Naive B cell (primary cell): ENCODE data around the gene CENPF. TPM values are rescaled to one million over a fixed set of nuclear protein-coding genes. Genes with fewer than 3 reads are reported as not detected.
"Not testable (repeated sequence)": the region's sequence is repeated elsewhere in the genome, so short reads cannot be mapped to it uniquely, and the experiment has no call there.

ENCODE experiments used
- ATAC-seq, 2 donors: fragments of 150-1000 bp; cut with Tn5 transposase; 2 replicates each; pipeline ENCODE4 v1.10.0; 2021; ENCODE audit warnings: low read depth in 2 of 2, mild to moderate bottlenecking in 2 of 2, moderate library complexity in 2 of 2
- DNase-seq: peaks from one replicate; pipeline ENCODE4 v3.0.0; 2022
- H3K27ac Mint-ChIP-seq, 6 donors: one replicate each; pipeline ENCODE4 v1.8.0; 2020 to 2022; ENCODE audit warnings: mild to moderate bottlenecking in 6 of 6, mixed read lengths in 6 of 6, moderate library complexity in 5 of 6, inconsistent platforms in 2 of 6
- H3K27me3 Mint-ChIP-seq, 3 donors: one replicate each; pipeline ENCODE4 v1.8.0; 2021 to 2022; ENCODE audit warnings: mixed read lengths in 3 of 3, mild to moderate bottlenecking in 1 of 3
- H3K36me3 Mint-ChIP-seq, 2 donors: one replicate each; pipeline ENCODE4 v1.8.0; 2020 to 2022; ENCODE audit warnings: mixed read lengths in 2 of 2, inconsistent platforms in 1 of 2, mild to moderate bottlenecking in 1 of 2
- H3K4me1 Mint-ChIP-seq, 3 donors: one replicate each; pipeline ENCODE4 v1.8.0; 2020 to 2022; ENCODE audit warnings: mixed read lengths in 3 of 3, inconsistent platforms in 1 of 3, mild to moderate bottlenecking in 1 of 3, moderate library complexity in 1 of 3
- H3K4me3 Mint-ChIP-seq, 8 donors: one replicate each; pipeline ENCODE4 v1.8.0; 2020 to 2022; ENCODE audit warnings: mild to moderate bottlenecking in 8 of 8, mixed read lengths in 8 of 8, moderate library complexity in 8 of 8, inconsistent platforms in 2 of 8
- H3K9me3 Mint-ChIP-seq, 7 donors: one replicate each; pipeline ENCODE4 v1.8.0; 2020 to 2022; ENCODE audit warnings: mixed read lengths in 7 of 7, mild to moderate bottlenecking in 5 of 7, inconsistent platforms in 2 of 7, moderate library complexity in 1 of 7
- polyA plus RNA-seq, 6 donors: library from polyadenylated mRNA; unstranded; fragments of 300-500 nt; fragmentation: Illumina TruSeq; gene quantifications; one replicate each; pipeline ENCODE4 v1.2.3, GENCODE V29; 2021; ENCODE audit warnings: low read depth in 6 of 6

The CENPF gene
- polyA plus RNA-seq, 6 donors from 2014 or later, result 0.18 to 0.64 (median 0.38) TPM; not detected in 2

DNA sequence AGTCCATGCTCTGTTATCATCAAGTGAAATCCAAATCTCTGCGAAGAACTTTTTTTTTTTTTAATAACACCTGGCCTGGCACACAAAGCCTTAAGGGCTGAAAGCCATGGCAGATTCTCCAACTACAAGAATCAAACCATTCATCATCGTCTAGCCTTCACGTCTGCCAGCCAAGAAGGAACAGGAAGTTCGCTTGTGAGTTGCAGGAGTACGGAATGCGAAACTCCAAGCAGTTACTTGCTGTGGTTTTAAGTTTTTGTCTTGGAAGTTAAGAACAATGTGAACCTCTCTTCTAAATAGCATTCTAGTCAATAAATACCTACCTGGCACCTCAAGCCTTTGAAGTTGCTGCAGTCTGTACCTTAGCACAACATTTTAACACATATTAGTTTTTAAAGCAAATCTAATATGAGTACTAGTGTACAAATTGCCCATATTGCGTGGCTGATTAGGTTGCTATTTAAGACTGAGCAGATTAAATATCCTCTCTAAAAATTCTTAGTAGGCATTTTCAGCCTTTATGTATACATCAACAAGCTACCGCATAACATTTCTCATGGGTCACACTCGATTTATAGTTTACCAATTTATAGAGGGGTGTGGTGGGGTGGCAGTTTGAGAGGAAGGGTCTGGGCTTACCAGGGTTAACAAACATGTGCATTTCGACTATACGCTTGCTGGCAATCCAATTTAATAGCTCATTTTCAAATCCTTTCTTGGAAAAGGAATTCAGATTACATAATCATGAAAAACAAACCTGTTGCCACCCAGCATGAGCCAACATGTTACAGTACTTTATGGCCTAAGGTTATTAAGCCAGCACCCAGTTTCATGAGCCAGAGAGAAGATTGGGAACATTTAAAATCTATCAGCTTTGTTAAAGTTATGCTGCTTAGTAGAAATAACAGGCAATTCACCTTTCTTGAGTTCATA is 29.3 kb upstream of the CENPF start:
- DNase-seq (no peak), ATAC-seq (no peak)
- H3K27me3 Mint-ChIP-seq, result peaks cover 8 to 28% (median 12%) of the 10 kb centered on the region in 3 donors
- H3K4me1 Mint-ChIP-seq, result no peaks in the 10 kb centered on the region
- H3K27ac Mint-ChIP-seq, result no peak overlapping the region
- no peak overlapping the region for H3K4me3 Mint-ChIP-seq
- H3K9me3 Mint-ChIP-seq, result peaks cover 11 to 40% (median 23%) of the 10 kb centered on the region in 7 donors
- H3K36me3 Mint-ChIP-seq, result peaks cover 11 to 13% of the 10 kb centered on the region in 2 donors

DNA sequence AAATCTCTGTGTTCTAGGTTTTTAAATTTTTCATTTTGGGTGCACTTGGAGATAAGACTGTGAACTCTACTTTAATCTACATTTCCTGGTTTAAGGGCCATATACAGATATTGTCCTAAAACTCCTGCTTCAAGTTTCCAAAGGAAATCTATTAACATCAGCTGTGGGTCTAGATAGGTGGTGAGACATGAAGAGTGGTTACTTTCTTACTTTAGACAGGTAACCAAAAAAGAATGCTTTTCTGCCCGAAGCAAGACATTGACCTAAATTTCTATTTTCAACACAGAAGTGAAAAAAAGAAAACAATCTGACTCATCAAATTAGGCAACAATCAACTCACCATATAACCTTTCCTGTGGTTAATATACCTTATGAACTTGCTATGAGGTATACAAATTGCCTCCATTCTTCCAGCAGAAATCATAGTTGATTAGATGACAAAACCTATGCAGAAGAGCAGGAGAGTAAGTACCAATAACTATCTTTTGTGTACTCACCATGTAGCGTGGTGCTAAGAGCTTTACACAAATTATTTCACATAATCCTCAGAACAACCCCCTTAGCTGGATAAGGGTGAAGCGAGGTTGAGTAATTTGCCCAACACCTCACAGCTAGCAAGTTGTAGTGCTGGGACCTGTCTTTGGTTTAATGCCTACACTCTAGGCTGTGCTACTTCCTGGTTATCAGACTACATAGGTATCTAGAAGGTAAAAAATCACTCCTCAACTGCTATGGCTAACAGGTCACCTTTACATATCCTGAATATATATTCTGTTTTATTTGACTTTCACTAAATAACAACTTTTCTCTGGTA is 28.2 kb upstream of the CENPF start:
- Mint-ChIP-seq H3K9me3 (peaks cover 7 to 40% (median 23%) of the 10 kb centered on the region in 7 donors), H3K27me3 (peaks cover 4 to 16% (median 5%) of the 10 kb centered on the region in 3 donors)

DNA sequence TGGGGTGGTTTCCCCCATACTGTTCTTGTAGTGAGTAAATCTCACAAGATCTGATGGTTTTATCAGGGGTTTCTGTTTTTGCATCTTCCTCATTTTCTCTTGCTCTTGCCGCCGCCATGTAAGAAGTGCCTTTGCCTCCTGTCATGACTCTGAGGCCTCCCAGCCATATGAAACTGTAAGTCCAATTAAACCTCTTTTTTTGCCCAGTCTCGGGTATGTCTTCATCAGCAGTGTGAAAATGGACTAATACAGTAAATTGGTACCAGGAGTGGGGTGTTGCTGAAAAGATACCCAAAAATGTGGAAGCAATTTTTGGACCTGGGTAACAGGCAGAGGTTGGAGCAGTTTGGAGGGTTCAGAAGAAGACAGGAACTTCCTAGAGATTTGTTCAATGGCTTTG is 26.9 kb upstream of the CENPF start:
- H3K4me3 Mint-ChIP-seq, H3K4me1 Mint-ChIP-seq, ATAC-seq, DNase-seq, H3K27ac Mint-ChIP-seq, H3K27me3 Mint-ChIP-seq: not testable (repeated sequence)
- peaks cover 11 to 13% of the 10 kb centered on the region in 2 donors for H3K36me3 Mint-ChIP-seq
- peaks cover 7 to 40% (median 23%) of the 10 kb centered on the region in 7 donors for H3K9me3 Mint-ChIP-seq

More for the DNA sequence above, 28.2 kb upstream of the CENPF start:
- peaks cover 11 to 13% of the 10 kb centered on the region in 2 donors for H3K36me3 Mint-ChIP-seq
- H3K4me3 Mint-ChIP-seq, result no peak overlapping the region
- peaks cover under 1 to 5% (median 4%) of the 10 kb centered on the region in 3 donors for H3K4me1 Mint-ChIP-seq
- H3K27ac Mint-ChIP-seq, result no peak overlapping the region
- ATAC-seq, result no peak
- no peak for DNase-seq

DNA sequence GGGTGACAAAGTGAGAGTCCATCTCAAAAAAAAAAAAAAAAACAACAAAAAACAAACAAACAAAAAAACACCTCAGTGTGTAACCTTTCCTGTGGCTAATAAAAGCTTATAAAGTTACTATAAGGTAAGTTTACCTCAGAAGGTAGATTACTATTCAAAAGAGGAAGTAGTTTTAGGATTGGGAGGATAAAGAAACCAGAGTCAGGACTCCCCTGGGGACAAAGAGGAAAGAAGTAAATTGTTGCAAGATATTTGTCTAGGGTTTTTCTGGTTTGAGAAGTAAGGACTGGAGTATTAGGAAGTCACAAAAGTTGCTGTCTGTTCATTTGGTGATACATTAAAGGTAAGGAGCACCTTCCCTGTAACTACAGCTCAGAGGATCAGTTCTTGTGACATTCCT is 23.8 kb upstream of the CENPF start:
- peaks cover 5 to 15% (median 7%) of the 10 kb centered on the region in 3 donors for H3K27me3 Mint-ChIP-seq
- ATAC-seq (peak; percentile 55), DNase-seq (peak; percentile 14)
- H3K36me3 Mint-ChIP-seq, result peaks cover 11 to 13% of the 10 kb centered on the region in 2 donors
- no peak overlapping the region for H3K27ac Mint-ChIP-seq
- no peak overlapping the region for H3K4me3 Mint-ChIP-seq
- H3K9me3 Mint-ChIP-seq, result peaks cover 7 to 40% (median 21%) of the 10 kb centered on the region in 7 donors
- H3K4me1 Mint-ChIP-seq, result peaks cover 4 to 5% (median 4%) of the 10 kb centered on the region in 3 donors

DNA sequence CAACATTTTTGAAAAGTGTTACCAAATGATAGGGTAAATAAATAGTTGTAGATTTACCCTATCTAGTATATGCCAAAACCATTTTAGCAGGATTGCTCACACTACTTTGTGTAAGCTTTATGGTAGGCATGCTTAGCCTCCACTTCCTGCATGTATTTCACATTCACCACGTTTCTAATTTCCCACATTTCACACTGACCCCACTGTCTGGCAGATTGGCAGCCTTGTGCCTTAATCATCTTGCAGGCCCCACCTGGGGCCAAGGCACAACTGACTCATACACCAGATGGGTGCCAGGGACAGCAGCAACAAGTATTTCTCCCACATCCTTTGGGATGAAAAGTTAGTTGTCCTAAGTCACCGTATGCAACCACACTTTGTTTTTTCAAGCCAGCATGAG is 21.2 kb upstream of the CENPF start:
- peaks cover 13 to 19% (median 16%) of the 10 kb centered on the region in 3 donors for H3K27me3 Mint-ChIP-seq
- peaks cover 0 to 15% (median 5%) of the 10 kb centered on the region in 7 donors for H3K9me3 Mint-ChIP-seq
- H3K36me3 Mint-ChIP-seq, result peaks cover 0 to 1% of the 10 kb centered on the region in 2 donors
- H3K4me3 Mint-ChIP-seq, result no peak overlapping the region
- peaks cover 4 to 5% (median 4%) of the 10 kb centered on the region in 3 donors for H3K4me1 Mint-ChIP-seq
- no peak overlapping the region for H3K27ac Mint-ChIP-seq
- ATAC-seq, result no peak
- no peak for DNase-seq

DNA sequence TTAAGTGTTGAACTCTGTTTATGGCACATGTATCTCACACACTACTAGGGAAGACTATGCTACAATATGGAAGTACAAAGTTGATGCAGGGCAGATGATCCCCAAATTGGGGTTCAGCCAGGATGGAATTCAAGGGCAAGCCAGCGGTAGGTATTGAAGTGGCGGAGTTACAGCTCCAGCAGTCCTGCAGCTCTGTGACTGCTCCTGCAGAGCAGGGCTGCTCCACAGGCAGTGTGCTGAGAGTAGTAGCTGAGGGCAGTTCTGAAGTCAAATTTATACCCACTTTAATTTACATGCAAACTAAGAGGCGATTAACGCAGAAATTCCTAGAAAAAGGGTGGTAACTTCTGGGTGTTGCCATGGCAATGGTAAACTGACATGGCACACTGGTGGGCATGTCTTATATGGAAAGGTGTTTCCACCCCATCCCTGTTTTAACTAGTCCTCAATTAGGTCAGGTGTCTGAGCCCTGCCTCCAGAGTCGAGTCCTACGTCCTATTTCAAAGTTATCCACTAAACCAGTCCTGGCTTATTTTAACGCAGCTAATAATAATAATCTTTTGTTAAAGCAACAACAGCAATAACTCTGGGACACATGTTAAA is 20.6 kb upstream of the CENPF start:
- Mint-ChIP-seq H3K4me3 (no peak overlapping the region), H3K9me3 (peaks cover 0 to 9% (median 3%) of the 10 kb centered on the region in 7 donors), H3K27me3 (peaks cover 16 to 19% (median 16%) of the 10 kb centered on the region in 3 donors), H3K4me1 (peaks cover 4 to 5% (median 4%) of the 10 kb centered on the region in 3 donors), H3K36me3 (no peaks in the 10 kb centered on the region), H3K27ac (no peak overlapping the region)
- no peak for DNase-seq
- ATAC-seq, result no peak

DNA sequence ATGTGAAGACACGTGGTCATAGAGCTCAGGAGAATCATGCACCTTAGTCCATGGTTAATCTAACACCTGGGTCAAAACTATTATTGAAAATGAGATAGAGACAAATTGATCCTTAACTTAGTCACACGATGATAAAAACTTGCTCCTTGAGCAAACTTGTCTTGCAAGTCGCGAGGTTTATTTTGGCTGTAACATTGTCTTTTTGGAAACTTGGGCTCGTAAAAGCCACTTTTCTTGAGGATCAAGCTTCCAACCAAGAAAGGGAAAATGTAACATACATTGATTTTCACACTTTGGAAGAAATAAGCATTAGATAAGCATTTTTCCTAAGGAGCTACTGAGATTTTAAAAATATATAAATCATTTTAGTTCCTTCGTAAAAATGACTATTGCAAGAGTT is 19.9 kb upstream of the CENPF start:
- peaks cover 0 to 1% (median 0%) of the 10 kb centered on the region in 7 donors for H3K9me3 Mint-ChIP-seq
- ATAC-seq, result no peak
- peaks cover 4 to 5% (median 4%) of the 10 kb centered on the region in 3 donors for H3K4me1 Mint-ChIP-seq
- peaks cover 16 to 19% (median 16%) of the 10 kb centered on the region in 3 donors for H3K27me3 Mint-ChIP-seq
- no peak for DNase-seq
- no peak overlapping the region for H3K27ac Mint-ChIP-seq
- H3K36me3 Mint-ChIP-seq, result no peaks in the 10 kb centered on the region
- no peak overlapping the region for H3K4me3 Mint-ChIP-seq

DNA sequence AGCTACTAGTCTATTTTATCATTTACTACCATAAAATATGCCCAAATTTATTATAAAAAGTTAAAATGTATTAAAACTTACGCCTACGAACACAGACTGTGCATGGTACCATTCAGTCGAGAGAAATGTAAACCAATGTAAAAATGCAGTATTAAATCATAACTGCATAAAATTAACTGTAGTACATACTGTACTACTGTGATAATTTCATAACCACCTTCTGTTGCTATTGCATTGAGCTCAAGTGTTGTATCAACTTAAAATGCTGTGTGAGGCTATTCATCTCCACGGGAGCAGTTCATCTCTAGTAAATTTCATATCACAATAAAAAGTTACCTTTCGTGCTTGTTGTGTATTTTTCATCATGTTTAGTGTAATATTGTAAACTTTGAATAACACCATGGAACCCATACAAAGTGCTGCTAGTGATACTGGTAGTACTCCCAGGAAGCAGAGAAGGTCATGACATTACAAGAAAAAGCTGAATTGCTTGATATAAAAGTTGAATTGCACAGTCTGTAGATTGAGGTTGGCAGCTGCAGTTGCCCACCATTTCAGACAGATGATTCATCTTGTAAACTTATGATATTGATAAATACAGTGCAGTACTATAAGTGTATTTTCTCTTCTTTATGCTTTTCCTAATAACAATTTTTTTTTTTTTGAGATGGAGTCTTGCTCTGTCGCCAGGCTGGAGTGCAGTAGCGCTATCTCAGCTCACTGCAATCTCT is 19.0 kb upstream of the CENPF start:
- no peak overlapping the region for H3K4me3 Mint-ChIP-seq
- peaks cover 16 to 25% (median 16%) of the 10 kb centered on the region in 3 donors for H3K27me3 Mint-ChIP-seq
- DNase-seq, result no peak
- H3K4me1 Mint-ChIP-seq, result peaks cover 4 to 5% (median 4%) of the 10 kb centered on the region in 3 donors
- H3K36me3 Mint-ChIP-seq, result no peaks in the 10 kb centered on the region
- no peak for ATAC-seq
- no peak overlapping the region for H3K27ac Mint-ChIP-seq
- no peaks in the 10 kb centered on the region for H3K9me3 Mint-ChIP-seq

DNA sequence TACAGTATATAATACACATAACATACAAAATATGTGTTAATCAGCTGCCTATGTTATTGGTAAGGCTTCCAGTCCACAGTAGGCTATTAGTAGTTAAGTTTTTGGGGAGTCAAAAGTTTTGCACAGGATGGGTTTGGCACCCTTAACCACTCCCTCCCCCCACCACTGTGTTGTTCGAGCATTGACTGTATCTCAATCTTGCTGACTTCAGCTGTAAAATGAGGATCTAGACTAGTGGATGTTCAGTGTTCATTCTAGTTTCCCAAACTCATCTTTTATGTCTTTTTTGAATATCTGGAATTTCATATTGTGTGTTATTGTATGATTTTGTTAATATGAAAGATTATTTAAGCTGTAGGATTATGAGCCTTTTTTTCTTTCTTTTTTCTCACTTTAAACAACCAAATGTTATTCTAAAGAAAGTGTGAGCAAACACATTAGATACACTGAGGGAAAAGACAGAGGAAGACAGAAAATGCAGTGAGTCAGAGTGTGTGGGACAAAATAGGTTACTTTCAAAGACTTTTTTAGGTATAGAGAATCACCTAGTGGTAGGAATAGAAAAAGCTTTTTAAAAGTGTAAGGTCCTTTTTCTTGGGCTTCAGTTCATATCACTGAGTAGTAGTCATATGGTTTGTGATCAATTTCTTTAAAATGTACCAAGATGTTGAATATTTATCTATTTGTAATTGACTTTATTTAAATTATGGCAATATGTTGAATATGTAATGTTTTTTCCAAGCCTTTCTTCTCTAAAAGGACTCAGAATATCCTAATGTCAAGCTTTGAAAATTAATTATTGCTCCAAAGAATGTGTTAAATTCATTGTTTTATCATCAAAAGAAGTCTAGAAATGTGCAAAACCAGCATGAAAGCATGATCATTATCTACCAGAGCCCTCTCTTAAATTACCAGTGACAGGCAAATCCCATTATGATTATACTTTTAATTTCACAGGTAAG is 17.9 kb upstream of the CENPF start:
- DNase-seq, result no peak
- Mint-ChIP-seq H3K4me1 (peaks cover 0 to under 1% (median 0%) of the 10 kb centered on the region in 3 donors), H3K36me3 (no peaks in the 10 kb centered on the region), H3K27me3 (peaks cover 13 to 29% (median 18%) of the 10 kb centered on the region in 3 donors), H3K27ac (no peak overlapping the region), H3K9me3 (no peaks in the 10 kb centered on the region), H3K4me3 (no peak overlapping the region)
- no peak for ATAC-seq

DNA sequence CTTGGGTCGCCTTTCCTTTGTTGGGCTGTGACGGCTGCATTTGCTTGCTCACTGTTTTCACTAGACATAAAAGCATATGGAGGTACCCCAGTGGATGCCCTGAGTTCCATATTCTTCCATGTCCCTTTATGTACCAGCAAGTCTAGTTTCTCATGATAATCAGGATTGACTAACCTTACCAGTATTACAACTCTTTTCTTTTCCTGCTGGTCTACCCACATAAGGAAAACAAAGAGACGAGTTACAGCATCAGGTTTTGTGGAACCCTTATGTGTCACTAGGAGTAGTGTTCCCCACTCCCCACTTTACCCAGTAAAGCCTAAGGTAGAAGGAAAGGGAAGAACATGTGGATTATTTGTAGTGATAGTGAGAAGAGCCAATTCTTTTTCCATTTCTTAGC is 16.4 kb upstream of the CENPF start:
- Mint-ChIP-seq H3K4me1 (no peaks in the 10 kb centered on the region), H3K36me3 (no peaks in the 10 kb centered on the region), H3K9me3 (no peaks in the 10 kb centered on the region), H3K27ac (no peak overlapping the region), H3K27me3 (peaks cover 13 to 36% (median 26%) of the 10 kb centered on the region in 3 donors), H3K4me3 (no peak overlapping the region)
- ATAC-seq (no peak), DNase-seq (no peak)

DNA sequence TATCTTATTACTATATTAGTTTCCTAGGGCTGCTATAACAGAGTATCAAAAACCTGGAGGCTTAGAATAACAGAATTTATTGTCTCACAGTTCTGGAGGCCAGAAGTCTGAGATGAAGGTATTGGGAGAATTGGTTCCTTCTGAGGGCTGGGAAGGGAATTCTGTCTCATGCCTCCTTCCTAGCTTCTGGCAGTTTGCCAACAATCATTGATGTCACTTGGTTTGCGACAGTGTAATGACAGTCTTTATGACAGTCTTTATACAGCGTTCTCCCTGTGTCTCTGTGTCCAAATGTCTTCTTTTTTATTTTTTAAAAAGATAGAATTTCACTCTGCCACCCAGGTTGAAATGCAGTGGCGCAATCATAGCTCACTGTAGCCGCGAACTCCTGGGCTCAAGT is 15.8 kb upstream of the CENPF start:
- H3K36me3 Mint-ChIP-seq, result no peaks in the 10 kb centered on the region
- peaks cover 12 to 32% (median 26%) of the 10 kb centered on the region in 3 donors for H3K27me3 Mint-ChIP-seq
- no peak overlapping the region for H3K4me3 Mint-ChIP-seq
- no peaks in the 10 kb centered on the region for H3K9me3 Mint-ChIP-seq
- peak overlapping the region in 1 of 6 donors; percentile 15 for H3K27ac Mint-ChIP-seq
- no peaks in the 10 kb centered on the region for H3K4me1 Mint-ChIP-seq
- ATAC-seq, result no peak
- DNase-seq, result no peak
